Measurements from ENCODE around the gene KLHL29.

Gene KLHL29

DNA sequence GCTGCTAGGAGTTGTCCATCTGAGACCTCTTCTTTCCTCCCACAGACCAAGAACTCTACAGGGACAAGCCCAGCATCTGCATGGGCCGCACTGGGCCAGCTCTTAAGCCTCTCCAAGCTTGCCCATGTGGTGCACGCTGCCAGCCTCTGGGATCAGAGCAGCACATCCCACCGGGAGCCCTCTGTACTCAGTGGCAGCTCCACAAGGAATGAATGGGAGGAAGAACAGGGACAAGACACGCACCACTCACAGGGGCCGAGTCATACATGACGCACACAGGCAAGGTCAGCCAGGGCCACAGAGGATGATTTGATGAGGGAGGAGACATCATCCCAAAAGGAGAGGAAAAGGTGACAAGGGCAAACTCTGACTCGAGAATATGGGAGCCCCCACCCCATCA, 268.3 kb downstream of the KLHL29 start:
- Histone ChIP-seq H3K36me3 (ENCODE audit: control insufficient read depth in 2 of 2, insufficient read depth in 2 of 2, low read length in 2 of 2) (no peaks in the 10 kb centered on the region), H3K9me3 (ENCODE audit: control insufficient read depth in 2 of 2, low read length in 2 of 2) (no peaks in the 10 kb centered on the region), H3K4me3 (ENCODE audit: low read length in 2 of 2) (no peak overlapping the region), H3K27me3 (ENCODE audit: control insufficient read depth in 2 of 2, insufficient read depth in 2 of 2, low read length in 2 of 2) (no peaks in the 10 kb centered on the region), H3K27ac (ENCODE audit: low read depth in 2 of 2, low read length in 2 of 2) (no peak overlapping the region), H3K4me1 (ENCODE audit: control insufficient read depth in 2 of 2, insufficient read depth in 2 of 2, low read length in 2 of 2) (no peaks in the 10 kb centered on the region), H3K9ac (ENCODE audit: low read depth in 1 of 2, low read length in 2 of 2) (no peak overlapping the region)

DNA sequence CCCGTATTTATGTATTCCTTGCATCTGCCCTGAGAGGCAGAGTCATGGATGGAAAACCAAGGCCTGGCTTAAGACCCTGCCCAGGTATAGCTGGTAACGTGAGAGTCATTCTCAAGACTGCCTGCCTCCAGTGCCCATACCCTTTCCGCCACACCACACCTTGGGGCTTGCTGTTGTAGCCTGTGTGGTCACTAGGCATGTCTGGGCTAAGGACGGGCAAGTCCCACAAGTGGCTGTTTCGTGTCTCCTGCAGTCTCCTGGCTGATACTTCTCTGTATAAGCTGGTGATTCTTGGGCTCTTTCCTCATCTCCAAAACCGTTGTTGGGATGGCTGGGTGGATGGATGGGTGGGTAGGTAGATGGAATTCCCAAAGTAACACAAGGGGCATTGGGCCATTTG, 269.8 kb downstream of the KLHL29 start:
- H3K4me3 ChIP-seq (ENCODE audit: low read length in 2 of 2) = no peak overlapping the region
- no peaks in the 10 kb centered on the region for H3K27me3 ChIP-seq (ENCODE audit: control insufficient read depth in 2 of 2, insufficient read depth in 2 of 2, low read length in 2 of 2)
- H3K27ac ChIP-seq (ENCODE audit: low read depth in 2 of 2, low read length in 2 of 2) = no peak overlapping the region
- no peaks in the 10 kb centered on the region for H3K36me3 ChIP-seq (ENCODE audit: control insufficient read depth in 2 of 2, insufficient read depth in 2 of 2, low read length in 2 of 2)
- no peaks in the 10 kb centered on the region for H3K9me3 ChIP-seq (ENCODE audit: control insufficient read depth in 2 of 2, low read length in 2 of 2)
- H3K9ac ChIP-seq (ENCODE audit: low read depth in 1 of 2, low read length in 2 of 2) = no peak overlapping the region
- H3K4me1 ChIP-seq (ENCODE audit: control insufficient read depth in 2 of 2, insufficient read depth in 2 of 2, low read length in 2 of 2) = no peaks in the 10 kb centered on the region

DNA sequence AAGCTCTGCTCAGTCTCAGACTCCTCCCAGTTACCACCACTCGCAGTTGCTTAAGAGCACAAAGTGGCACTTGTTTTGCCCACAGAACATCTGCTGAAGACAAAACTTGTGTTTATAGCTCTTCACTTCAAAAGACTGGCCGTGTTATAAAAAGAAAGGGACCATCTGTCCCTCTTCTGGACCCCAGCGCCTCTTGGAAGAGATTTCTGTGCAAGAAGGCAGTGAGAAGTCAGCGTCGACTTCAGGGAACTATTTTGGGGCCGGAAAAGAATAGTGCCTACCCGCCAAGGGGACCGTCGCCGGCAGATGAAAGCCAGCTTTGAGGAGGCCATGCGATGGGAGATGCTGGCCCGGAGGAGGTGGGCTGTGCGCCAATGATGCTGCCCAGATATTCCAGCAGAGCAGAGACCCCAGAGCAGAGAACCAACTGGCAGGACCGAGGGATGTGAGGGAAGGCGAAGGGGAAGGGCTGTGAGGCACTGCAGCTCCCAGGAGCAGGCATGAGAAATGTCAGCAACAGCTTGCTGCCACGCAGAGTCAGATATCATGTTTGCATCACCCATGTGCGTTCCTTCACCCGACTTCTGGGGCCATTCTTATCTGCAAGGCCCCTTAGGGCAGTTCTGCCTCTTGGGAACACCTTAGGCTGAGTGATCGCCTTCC, 271.1 kb downstream of the KLHL29 start:
- Histone ChIP-seq H3K4me1 (ENCODE audit: control insufficient read depth in 2 of 2, insufficient read depth in 2 of 2, low read length in 2 of 2) (no peaks in the 10 kb centered on the region), H3K4me3 (ENCODE audit: low read length in 2 of 2) (no peak overlapping the region), H3K9me3 (ENCODE audit: control insufficient read depth in 2 of 2, low read length in 2 of 2) (no peaks in the 10 kb centered on the region), H3K9ac (ENCODE audit: low read depth in 1 of 2, low read length in 2 of 2) (no peak overlapping the region), H3K36me3 (ENCODE audit: control insufficient read depth in 2 of 2, insufficient read depth in 2 of 2, low read length in 2 of 2) (no peaks in the 10 kb centered on the region), H3K27me3 (ENCODE audit: control insufficient read depth in 2 of 2, insufficient read depth in 2 of 2, low read length in 2 of 2) (no peaks in the 10 kb centered on the region), H3K27ac (ENCODE audit: low read depth in 2 of 2, low read length in 2 of 2) (no peak overlapping the region)

DNA sequence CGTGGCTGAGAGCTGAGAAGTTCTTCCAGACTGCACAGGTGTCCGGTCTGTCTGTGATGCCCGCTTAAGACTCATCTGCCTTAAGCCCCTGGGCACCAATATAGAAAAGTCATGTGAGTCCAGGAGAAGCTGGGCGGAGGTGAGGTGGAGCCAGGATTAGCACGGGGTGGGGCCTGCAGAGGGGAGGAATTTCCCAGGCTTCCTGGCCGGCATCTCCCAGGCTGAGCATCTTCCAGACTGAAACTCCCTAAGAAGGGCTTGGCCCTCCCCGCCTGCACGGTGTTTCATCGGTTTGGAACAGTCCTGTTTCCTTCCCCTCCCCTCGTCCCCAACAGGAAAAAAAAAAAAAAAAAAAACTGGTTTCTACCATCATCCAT, 271.6 kb downstream of the KLHL29 start:
- Histone ChIP-seq H3K4me3 (ENCODE audit: low read length in 2 of 2) (no peak overlapping the region), H3K36me3 (ENCODE audit: control insufficient read depth in 2 of 2, insufficient read depth in 2 of 2, low read length in 2 of 2) (no peaks in the 10 kb centered on the region), H3K27me3 (ENCODE audit: control insufficient read depth in 2 of 2, insufficient read depth in 2 of 2, low read length in 2 of 2) (no peaks in the 10 kb centered on the region), H3K9me3 (ENCODE audit: control insufficient read depth in 2 of 2, low read length in 2 of 2) (no peaks in the 10 kb centered on the region), H3K27ac (ENCODE audit: low read depth in 2 of 2, low read length in 2 of 2) (no peak overlapping the region), H3K4me1 (ENCODE audit: control insufficient read depth in 2 of 2, insufficient read depth in 2 of 2, low read length in 2 of 2) (no peaks in the 10 kb centered on the region), H3K9ac (ENCODE audit: low read depth in 1 of 2, low read length in 2 of 2) (no peak overlapping the region)

DNA sequence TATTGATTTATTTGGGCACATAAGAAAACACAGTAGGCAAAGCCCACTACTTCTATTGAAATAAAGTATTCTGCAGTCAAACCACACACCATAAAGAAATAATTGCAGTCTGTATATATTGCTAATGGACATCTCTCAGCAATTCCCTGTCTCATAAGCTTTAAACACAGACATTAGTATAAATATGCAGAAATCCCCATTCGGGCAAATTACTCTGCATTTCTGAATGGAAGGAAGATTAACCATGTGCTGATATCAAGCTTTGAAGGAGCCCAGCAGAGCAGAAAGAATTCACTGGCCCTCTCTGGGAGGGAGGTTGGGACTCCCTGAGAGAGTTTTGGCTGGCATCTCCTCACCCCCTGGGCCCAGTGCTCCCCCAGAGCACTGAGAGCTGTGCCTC, 272.4 kb downstream of the KLHL29 start:
- no peaks in the 10 kb centered on the region for H3K27me3 ChIP-seq (ENCODE audit: control insufficient read depth in 2 of 2, insufficient read depth in 2 of 2, low read length in 2 of 2)
- H3K4me1 ChIP-seq (ENCODE audit: control insufficient read depth in 2 of 2, insufficient read depth in 2 of 2, low read length in 2 of 2) = no peaks in the 10 kb centered on the region
- no peak overlapping the region for H3K9ac ChIP-seq (ENCODE audit: low read depth in 1 of 2, low read length in 2 of 2)
- H3K27ac ChIP-seq (ENCODE audit: low read depth in 2 of 2, low read length in 2 of 2) = no peak overlapping the region
- no peaks in the 10 kb centered on the region for H3K9me3 ChIP-seq (ENCODE audit: control insufficient read depth in 2 of 2, low read length in 2 of 2)
- H3K4me3 ChIP-seq (ENCODE audit: low read length in 2 of 2) = no peak overlapping the region
- H3K36me3 ChIP-seq (ENCODE audit: control insufficient read depth in 2 of 2, insufficient read depth in 2 of 2, low read length in 2 of 2) = no peaks in the 10 kb centered on the region

DNA sequence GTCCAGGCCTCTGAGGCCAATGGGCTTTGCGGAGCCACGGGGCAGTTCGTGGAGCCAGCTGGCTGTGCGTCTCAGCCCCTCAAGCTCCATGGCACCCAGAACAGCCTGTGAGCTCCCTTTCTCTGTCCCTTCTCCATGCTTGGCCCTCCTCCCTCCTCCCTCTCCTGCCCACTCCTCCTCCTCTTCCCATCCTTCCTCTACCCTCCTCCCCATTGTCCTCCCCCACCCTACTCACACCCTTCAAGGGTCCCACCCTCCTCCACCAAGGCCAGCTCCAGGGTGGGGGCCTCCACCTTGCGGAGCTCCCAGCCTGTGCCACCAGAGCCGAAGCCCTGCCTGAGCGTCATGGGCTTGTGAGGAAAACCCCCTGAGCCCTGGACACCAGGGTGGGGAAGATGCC, 273.0 kb downstream of the KLHL29 start:
- Histone ChIP-seq H3K4me3 (ENCODE audit: low read length in 2 of 2) (no peak overlapping the region), H3K36me3 (ENCODE audit: control insufficient read depth in 2 of 2, insufficient read depth in 2 of 2, low read length in 2 of 2) (no peaks in the 10 kb centered on the region), H3K4me1 (ENCODE audit: control insufficient read depth in 2 of 2, insufficient read depth in 2 of 2, low read length in 2 of 2) (no peaks in the 10 kb centered on the region), H3K9me3 (ENCODE audit: control insufficient read depth in 2 of 2, low read length in 2 of 2) (no peaks in the 10 kb centered on the region), H3K27me3 (ENCODE audit: control insufficient read depth in 2 of 2, insufficient read depth in 2 of 2, low read length in 2 of 2) (no peaks in the 10 kb centered on the region), H3K27ac (ENCODE audit: low read depth in 2 of 2, low read length in 2 of 2) (no peak overlapping the region), H3K9ac (ENCODE audit: low read depth in 1 of 2, low read length in 2 of 2) (no peak overlapping the region)

DNA sequence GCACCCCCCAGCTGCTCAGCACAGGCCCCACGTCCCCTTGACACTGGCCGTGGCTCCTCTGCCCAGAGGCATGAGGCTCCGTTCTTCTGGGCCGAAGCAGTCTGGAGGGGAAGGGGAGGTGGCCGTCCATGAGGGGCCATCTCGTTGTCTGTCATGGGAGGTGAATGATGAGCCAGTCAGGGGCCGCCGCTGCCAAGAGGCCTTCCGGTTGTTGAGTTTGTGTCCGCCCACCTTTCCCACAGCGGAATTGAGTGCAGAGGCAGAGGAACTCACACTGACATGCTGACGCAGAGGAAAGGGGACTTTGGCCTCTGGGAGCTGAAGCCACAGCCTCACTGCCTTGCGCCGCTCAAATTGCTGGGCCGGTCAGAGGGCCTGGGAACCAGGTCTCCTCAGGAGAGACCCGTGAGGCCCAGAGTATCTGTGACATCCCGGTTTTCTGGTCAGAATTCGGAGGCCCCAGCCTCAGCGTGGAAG, 273.5 kb downstream of the KLHL29 start:
- no peaks in the 10 kb centered on the region for H3K27me3 ChIP-seq (ENCODE audit: control insufficient read depth in 2 of 2, insufficient read depth in 2 of 2, low read length in 2 of 2)
- no peak overlapping the region for H3K27ac ChIP-seq (ENCODE audit: low read depth in 2 of 2, low read length in 2 of 2)
- no peaks in the 10 kb centered on the region for H3K9me3 ChIP-seq (ENCODE audit: control insufficient read depth in 2 of 2, low read length in 2 of 2)
- H3K36me3 ChIP-seq (ENCODE audit: control insufficient read depth in 2 of 2, insufficient read depth in 2 of 2, low read length in 2 of 2) = no peaks in the 10 kb centered on the region
- H3K4me1 ChIP-seq (ENCODE audit: control insufficient read depth in 2 of 2, insufficient read depth in 2 of 2, low read length in 2 of 2) = no peaks in the 10 kb centered on the region
- H3K9ac ChIP-seq (ENCODE audit: low read depth in 1 of 2, low read length in 2 of 2) = no peak overlapping the region
- no peak overlapping the region for H3K4me3 ChIP-seq (ENCODE audit: low read length in 2 of 2)

DNA sequence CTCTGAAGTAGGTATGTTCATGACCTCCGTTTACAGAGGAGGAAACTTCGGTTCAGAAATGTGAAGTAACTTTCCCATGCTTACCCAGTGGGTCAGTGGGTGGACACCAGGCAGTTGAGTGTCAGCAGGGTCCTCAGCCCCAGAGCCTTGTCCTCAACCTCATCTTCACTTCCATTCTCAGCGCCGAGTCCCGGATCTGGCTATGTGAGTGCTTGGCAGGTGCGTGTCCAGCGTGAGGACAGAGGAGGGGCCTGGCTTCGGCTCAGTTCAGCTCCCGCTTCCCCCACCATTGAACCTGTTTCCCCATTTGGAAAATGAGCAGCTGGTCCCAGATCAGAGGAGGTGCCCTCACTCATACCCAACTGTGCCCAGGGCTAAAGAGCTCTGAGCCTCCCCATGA, 274.3 kb downstream of the KLHL29 start:
- no peaks in the 10 kb centered on the region for H3K27me3 ChIP-seq (ENCODE audit: control insufficient read depth in 2 of 2, insufficient read depth in 2 of 2, low read length in 2 of 2)
- no peaks in the 10 kb centered on the region for H3K9me3 ChIP-seq (ENCODE audit: control insufficient read depth in 2 of 2, low read length in 2 of 2)
- H3K4me1 ChIP-seq (ENCODE audit: control insufficient read depth in 2 of 2, insufficient read depth in 2 of 2, low read length in 2 of 2) = no peaks in the 10 kb centered on the region
- no peak overlapping the region for H3K9ac ChIP-seq (ENCODE audit: low read depth in 1 of 2, low read length in 2 of 2)
- H3K27ac ChIP-seq (ENCODE audit: low read depth in 2 of 2, low read length in 2 of 2) = no peak overlapping the region
- no peak overlapping the region for H3K4me3 ChIP-seq (ENCODE audit: low read length in 2 of 2)
- no peaks in the 10 kb centered on the region for H3K36me3 ChIP-seq (ENCODE audit: control insufficient read depth in 2 of 2, insufficient read depth in 2 of 2, low read length in 2 of 2)

DNA sequence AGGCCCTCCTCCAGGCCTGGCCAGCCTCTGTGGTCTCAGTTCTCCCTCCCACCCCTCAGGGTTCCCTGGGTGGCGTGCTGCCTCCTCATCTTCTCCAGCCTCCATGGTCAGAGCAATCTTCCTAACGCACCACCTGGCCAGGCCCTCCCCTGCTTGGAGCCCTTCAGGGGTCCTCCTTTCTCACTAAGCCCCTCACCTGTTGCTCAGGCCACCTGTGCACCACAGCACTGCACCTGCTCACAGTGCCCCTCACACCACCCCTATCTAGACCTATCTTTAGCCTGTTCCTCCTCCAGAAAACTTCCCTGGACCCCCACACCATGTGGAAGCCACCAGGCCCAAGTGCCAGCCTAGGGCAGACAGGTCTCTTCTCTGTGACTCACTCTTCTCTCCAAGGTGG, 274.8 kb downstream of the KLHL29 start:
- H3K27ac ChIP-seq (ENCODE audit: low read depth in 2 of 2, low read length in 2 of 2) = no peak overlapping the region
- no peaks in the 10 kb centered on the region for H3K27me3 ChIP-seq (ENCODE audit: control insufficient read depth in 2 of 2, insufficient read depth in 2 of 2, low read length in 2 of 2)
- no peak overlapping the region for H3K4me3 ChIP-seq (ENCODE audit: low read length in 2 of 2)
- no peaks in the 10 kb centered on the region for H3K9me3 ChIP-seq (ENCODE audit: control insufficient read depth in 2 of 2, low read length in 2 of 2)
- H3K9ac ChIP-seq (ENCODE audit: low read depth in 1 of 2, low read length in 2 of 2) = no peak overlapping the region
- H3K4me1 ChIP-seq (ENCODE audit: control insufficient read depth in 2 of 2, insufficient read depth in 2 of 2, low read length in 2 of 2) = no peaks in the 10 kb centered on the region
- no peaks in the 10 kb centered on the region for H3K36me3 ChIP-seq (ENCODE audit: control insufficient read depth in 2 of 2, insufficient read depth in 2 of 2, low read length in 2 of 2)

DNA sequence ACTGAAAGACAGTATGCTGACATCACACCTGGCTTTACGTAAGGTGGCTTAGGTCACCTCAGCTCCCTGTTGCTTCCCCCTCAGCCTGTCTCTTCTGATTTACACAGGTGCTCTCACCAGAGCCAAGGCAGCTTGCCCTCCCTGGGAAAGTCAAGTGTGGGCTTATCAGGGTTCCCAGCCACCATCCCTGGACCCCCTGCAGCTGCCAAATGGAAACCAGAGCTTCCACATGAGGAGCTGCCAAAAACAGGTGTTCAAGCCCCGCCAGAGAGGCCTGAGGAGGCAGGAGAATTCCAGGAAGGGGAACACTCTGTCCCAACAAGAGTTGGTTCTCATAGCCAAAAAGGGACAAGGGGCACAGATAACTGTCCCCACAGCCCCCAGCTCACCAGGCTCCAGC, 275.3 kb downstream of the KLHL29 start:
- H3K4me3 ChIP-seq (ENCODE audit: low read length in 2 of 2) = no peak overlapping the region
- no peaks in the 10 kb centered on the region for H3K27me3 ChIP-seq (ENCODE audit: control insufficient read depth in 2 of 2, insufficient read depth in 2 of 2, low read length in 2 of 2)
- no peaks in the 10 kb centered on the region for H3K9me3 ChIP-seq (ENCODE audit: control insufficient read depth in 2 of 2, low read length in 2 of 2)
- H3K9ac ChIP-seq (ENCODE audit: low read depth in 1 of 2, low read length in 2 of 2) = no peak overlapping the region
- H3K36me3 ChIP-seq (ENCODE audit: control insufficient read depth in 2 of 2, insufficient read depth in 2 of 2, low read length in 2 of 2) = no peaks in the 10 kb centered on the region
- H3K27ac ChIP-seq (ENCODE audit: low read depth in 2 of 2, low read length in 2 of 2) = no peak overlapping the region
- no peaks in the 10 kb centered on the region for H3K4me1 ChIP-seq (ENCODE audit: control insufficient read depth in 2 of 2, insufficient read depth in 2 of 2, low read length in 2 of 2)
